Lower leg skin (tissue), 4 donors: ENCODE data around the gene ELP2. TPM values are rescaled to one million over a fixed set of nuclear protein-coding genes. Genes with fewer than 3 reads are reported as not detected.

ENCODE experiments used
- DNase-seq, 2 donors: peaks; one replicate each; pipeline ENCODE4 v3.0.0-alpha.2; 2019; ENCODE audit warnings: low spot score in 2 of 2
- H3K4me3 ChIP-seq: fragments of 200-600 bp; sonication (generic); 2 replicates; pipeline ENCODE4 v1.5.1; 2017; ENCODE audit warnings: mild to moderate bottlenecking, low read depth; ENCODE audit not compliant: poor library complexity, severe bottlenecking
- POLR2A ChIP-seq, 2 donors: fragments of 450-650 bp; IDR thresholded peaks; one replicate each; pipeline ENCODE4 v1.6.1; 2016 to 2017; ENCODE audit warnings: antibody characterized with exemption in 2 of 2, mild to moderate bottlenecking in 1 of 2, moderate library complexity in 1 of 2
- WGBS, 2 donors: methylation state at CpG; one replicate each; pipeline ENCODE4 v1.1.5; 2018; 5-methylcytosine and 5-hydroxymethylcytosine counted together
- intact Hi-C: fragments of 100-400 bp; cut with DNase I; formaldehyde crosslinking; loops from one replicate; pipeline ENCODE4 v1.15.0; 2023; ENCODE audit warnings: low total_unique reads
- total RNA-seq, 4 donors: library from RNA; depleted of rRNA; stranded (reverse); fragments of >200 nt; gene quantifications; one replicate each; pipeline ENCODE4 v1.1.0, GENCODE V29; 2016
- TF ChIP-seq, protein P1 (sequence below), 3 donors: fragments of 450-650 bp; IDR thresholded peaks; one replicate each; pipeline ENCODE4 v1.5.1; 2016; ENCODE audit warnings: antibody characterized with exemption in 3 of 3, mild to moderate bottlenecking in 3 of 3, moderate library complexity in 2 of 3

Gene ELP2
- total RNA-seq, 4 donors from 2014 or later = 52.6 to 67.6 (median 59.7) TPM

DNA sequence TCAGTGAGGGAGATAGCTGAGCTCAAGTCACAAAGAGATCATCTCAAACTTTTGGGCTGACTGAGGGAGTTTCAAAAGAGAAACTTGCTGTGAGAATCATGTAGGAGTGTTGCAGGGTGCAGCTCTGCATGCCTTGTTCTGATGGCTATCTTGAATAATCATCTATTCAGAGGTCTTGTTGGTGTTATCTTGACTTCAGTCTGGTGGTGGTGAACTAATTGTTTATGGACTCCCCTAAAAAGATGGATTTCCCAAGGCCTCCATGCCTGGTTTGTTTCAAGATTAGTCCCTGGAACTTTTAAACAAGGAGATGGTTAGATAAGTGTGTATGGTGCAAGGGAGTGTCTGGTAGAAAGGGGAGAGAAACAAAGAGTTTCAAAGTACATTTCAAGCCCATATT is 30.4 kb upstream of the ELP2 start:
- H3K4me3 ChIP-seq = no peak overlapping the region
- TF ChIP-seq POLR2A (IDR thresholded peaks at IDR 0.05) = no peak
- TF ChIP-seq, protein P1, sequence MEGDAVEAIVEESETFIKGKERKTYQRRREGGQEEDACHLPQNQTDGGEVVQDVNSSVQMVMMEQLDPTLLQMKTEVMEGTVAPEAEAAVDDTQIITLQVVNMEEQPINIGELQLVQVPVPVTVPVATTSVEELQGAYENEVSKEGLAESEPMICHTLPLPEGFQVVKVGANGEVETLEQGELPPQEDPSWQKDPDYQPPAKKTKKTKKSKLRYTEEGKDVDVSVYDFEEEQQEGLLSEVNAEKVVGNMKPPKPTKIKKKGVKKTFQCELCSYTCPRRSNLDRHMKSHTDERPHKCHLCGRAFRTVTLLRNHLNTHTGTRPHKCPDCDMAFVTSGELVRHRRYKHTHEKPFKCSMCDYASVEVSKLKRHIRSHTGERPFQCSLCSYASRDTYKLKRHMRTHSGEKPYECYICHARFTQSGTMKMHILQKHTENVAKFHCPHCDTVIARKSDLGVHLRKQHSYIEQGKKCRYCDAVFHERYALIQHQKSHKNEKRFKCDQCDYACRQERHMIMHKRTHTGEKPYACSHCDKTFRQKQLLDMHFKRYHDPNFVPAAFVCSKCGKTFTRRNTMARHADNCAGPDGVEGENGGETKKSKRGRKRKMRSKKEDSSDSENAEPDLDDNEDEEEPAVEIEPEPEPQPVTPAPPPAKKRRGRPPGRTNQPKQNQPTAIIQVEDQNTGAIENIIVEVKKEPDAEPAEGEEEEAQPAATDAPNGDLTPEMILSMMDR (IDR thresholded peaks at IDR 0.05) = no peak
- DNase-seq = no peak
- intact Hi-C loops = loop anchor here (5.0 to 10.0 kb wide), 2 partner anchors 183 to 475 kb away; no protein-coding TSS in a partner anchor

DNA sequence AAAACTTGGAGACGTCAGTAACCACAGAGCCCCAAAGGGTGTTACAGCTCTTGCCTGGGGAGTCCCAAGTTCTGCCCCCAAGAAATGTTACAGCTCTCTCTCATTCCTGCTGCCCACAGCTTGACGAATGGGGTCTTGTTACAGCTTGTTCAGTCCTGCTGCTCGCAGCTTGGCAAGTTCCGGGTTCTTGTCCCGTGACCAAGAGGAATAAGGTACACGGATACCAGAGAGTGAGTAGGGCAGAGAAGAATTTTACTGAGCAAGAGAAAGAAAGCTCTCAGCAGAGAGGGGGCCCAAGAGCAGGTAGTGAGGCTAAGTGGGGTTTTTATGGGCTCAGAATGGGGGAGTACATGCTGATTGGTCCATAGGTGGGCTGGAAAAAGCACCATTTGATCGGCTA is 27.8 kb upstream of the ELP2 start:
- intact Hi-C loops = no loop called here
- H3K4me3 ChIP-seq = no peak overlapping the region
- DNase-seq = no peak
- no peak for TF ChIP-seq POLR2A (IDR thresholded peaks at IDR 0.05)
- TF ChIP-seq, protein P1 (IDR thresholded peaks at IDR 0.05) = no peak
- WGBS, 2 donors = 87 to 90% methylated on average over 7 of the region's 7 CpGs

- intact Hi-C loops = no loop called here
- 92 to 94% methylated on average over 2 of the region's 2 CpGs for WGBS, 2 donors
- no peak for DNase-seq
- no peak overlapping the region for H3K4me3 ChIP-seq
- TF ChIP-seq, protein P1 (IDR thresholded peaks at IDR 0.05) = no peak
- no peak for TF ChIP-seq POLR2A (IDR thresholded peaks at IDR 0.05)
Observed at GRCh38 chr18:36104749-36105148, 24.9 kb upstream of the ELP2 start.

- no peak for DNase-seq
- TF ChIP-seq, protein P1 (IDR thresholded peaks at IDR 0.05) = no peak
- TF ChIP-seq POLR2A (IDR thresholded peaks at IDR 0.05) = no peak
- intact Hi-C loops = no loop called here
Observed at GRCh38 chr18:36107477-36107876, 22.2 kb upstream of the ELP2 start.

DNA sequence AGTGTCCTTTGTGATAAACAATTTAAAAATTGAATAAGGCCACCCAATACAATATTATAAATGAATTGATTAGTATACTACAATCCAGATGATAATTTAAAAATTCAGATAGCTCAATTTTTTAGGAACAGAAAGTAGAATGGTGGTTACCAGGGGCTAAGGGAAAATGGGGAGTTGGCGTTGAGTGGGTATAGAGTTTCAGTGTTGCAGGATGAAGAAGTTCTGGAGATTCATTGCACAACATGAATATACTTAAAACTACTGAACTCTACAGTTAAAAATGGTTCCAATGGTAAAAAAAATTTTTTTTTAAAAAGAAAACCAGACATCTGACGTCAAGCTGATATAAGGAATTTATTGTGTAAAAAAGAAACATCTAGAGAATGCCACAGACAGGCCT is 21.5 kb upstream of the ELP2 start:
- TF ChIP-seq POLR2A (IDR thresholded peaks at IDR 0.05) = no peak
- TF ChIP-seq, protein P1 (IDR thresholded peaks at IDR 0.05) = no peak
- intact Hi-C loops = no loop called here
- 44 to 45% methylated on average over 2 of the region's 2 CpGs for WGBS, 2 donors
- H3K4me3 ChIP-seq = no peak overlapping the region
- DNase-seq = no peak

More at GRCh38 chr18:36107477-36107876, 22.2 kb upstream of the ELP2 start:
- no peak overlapping the region for H3K4me3 ChIP-seq

- 63 to 64% methylated on average over 5 of the region's 5 CpGs for WGBS, 2 donors
- no peak for DNase-seq
- H3K4me3 ChIP-seq = no peak overlapping the region
- TF ChIP-seq POLR2A (IDR thresholded peaks at IDR 0.05) = no peak
- TF ChIP-seq, protein P1 (IDR thresholded peaks at IDR 0.05) = no peak
- intact Hi-C loops = no loop called here
Observed at GRCh38 chr18:36108601-36109000, 21.1 kb upstream of the ELP2 start.
